SH-SY5Y (cell line): ENCODE results near the gene MYH10.

Experiments used
- GATA2 ChIP-seq: IDR thresholded peaks from 2 replicates; pipeline ENCODE4 v1.6.1; 2011; ENCODE audit warnings: mild to moderate bottlenecking, low read depth, low read length
- GATA3 ChIP-seq: IDR thresholded peaks from 2 replicates; pipeline ENCODE4 v1.6.1; 2011; ENCODE audit warnings: low read depth, mild to moderate bottlenecking, low read length, moderate library complexity

DNA sequence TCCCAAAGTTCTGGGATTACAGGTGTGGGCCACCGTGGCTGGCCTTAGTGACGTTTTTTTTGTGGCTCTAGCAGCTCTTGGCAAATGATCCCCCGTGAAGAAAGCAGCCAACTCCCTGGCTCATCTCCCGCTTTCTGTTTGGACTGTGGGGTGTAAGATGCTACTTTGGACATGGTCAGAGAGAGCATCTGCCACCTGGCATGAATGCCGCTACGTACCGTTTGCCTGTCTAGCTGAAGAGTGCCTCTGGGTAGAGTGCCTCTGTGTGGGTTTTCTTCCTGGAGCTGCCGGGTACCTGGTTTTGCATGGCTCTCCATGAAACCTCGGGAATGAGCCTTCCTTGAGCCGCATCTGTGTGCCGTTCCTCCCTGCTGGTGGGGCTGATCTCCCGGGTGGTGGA, 160.6 kb downstream of the MYH10 start:
- TF ChIP-seq GATA2 (no peak), GATA3 (no peak)
